GM10266 (cell line): Measurements from ENCODE around the gene ZYG11A.
"Not testable (repeated sequence)": the region's sequence is repeated elsewhere in the genome, so short reads cannot be mapped to it uniquely, and the experiment has no call there.

Source experiments
- DNase-seq: peaks from one replicate; pipeline ENCODE4 v3.0.0; 2012; ENCODE audit errors: extremely low spot score
- TF ChIP-seq, protein P1 (sequence below): IDR thresholded peaks from 2 replicates; pipeline ENCODE4 v1.5.1; 2012; ENCODE audit warnings: mild to moderate bottlenecking, low read depth; ENCODE audit not compliant: control insufficient read depth, insufficient read depth; ENCODE audit errors: missing control alignments

Gene ZYG11A

DNA sequence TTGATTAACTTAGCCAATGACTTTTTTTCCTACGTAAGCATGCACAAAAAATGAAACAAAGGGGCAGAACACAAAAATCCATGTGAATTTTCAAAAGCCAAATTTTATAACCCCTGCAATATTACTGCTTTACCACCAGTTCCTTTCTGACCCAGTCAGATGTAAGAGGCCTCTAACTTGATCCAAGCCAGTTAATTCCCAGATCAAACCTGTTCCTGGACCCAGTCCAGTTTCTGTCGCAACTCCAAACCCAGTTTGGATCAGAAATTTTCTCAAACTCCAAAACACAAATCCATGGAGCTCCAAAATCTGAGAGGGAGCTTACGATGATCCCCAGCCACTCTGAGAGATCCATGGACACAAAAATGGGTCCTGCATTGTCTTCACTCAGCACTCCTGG, 7.8 kb upstream of the ZYG11A start:
- TF ChIP-seq, protein P1, sequence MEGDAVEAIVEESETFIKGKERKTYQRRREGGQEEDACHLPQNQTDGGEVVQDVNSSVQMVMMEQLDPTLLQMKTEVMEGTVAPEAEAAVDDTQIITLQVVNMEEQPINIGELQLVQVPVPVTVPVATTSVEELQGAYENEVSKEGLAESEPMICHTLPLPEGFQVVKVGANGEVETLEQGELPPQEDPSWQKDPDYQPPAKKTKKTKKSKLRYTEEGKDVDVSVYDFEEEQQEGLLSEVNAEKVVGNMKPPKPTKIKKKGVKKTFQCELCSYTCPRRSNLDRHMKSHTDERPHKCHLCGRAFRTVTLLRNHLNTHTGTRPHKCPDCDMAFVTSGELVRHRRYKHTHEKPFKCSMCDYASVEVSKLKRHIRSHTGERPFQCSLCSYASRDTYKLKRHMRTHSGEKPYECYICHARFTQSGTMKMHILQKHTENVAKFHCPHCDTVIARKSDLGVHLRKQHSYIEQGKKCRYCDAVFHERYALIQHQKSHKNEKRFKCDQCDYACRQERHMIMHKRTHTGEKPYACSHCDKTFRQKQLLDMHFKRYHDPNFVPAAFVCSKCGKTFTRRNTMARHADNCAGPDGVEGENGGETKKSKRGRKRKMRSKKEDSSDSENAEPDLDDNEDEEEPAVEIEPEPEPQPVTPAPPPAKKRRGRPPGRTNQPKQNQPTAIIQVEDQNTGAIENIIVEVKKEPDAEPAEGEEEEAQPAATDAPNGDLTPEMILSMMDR: no peak
- DNase-seq: no peak

DNA sequence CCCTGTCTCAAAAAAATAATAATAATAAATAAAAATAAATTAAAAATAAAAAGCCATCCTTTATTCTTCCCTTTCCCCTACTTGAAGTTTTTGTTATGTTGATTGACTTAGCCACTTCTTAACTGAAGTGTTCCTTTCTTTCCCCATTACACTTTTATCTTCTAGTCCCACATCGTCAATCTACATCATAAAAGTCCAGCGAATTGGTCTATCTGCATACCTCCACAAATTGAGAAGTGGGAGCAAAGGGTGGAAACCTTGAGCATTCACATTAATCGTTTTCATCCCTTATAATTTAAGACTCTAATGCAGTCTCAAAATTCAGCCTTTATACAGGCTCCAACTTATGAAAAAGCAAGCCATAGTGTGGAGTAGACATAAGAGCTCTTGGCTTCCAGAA, 6.5 kb upstream of the ZYG11A start:
- DNase-seq: no peak
- TF ChIP-seq, protein P1: no peak

DNA sequence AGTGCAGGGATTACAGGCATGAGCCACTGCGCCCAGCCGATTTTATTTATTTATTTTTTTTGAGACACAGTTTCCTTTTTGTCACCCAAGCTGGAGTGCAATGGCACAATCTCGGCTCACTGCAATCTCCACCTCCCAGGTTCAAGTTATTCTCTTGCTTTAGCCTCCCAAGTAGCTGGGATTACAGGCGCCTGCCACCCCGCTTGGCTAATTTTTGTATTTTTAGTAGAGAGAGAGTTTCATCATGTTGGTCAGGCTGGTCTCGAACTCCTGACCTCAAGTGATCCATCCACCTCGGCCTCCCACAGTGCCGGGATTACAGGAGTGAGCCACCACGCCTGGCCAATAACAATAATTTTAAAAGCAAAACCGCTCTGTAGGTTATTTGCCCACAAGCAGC, 3.4 kb upstream of the ZYG11A start:
- DNase-seq: not testable (repeated sequence)

DNA sequence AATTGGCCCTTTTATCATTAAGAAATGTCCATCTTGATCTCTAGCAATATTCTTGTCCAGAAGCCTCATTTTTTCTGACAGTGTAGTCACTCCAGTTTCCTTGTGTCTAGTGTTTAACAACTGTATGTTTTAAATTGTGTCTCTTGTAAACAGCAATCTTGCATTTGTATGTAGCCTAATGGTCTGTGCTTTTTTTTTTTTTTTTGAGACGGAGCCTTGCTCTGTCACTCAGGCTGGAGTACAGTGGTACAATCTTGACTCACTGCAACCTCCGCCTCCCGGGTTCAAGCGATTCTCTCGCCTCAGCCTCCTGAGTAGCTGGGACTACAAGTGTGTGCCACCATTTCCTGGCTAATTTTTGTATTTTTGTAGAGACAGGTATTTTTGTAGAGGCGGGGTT, 2.6 kb downstream of the ZYG11A start:
- not testable (repeated sequence) for DNase-seq

DNA sequence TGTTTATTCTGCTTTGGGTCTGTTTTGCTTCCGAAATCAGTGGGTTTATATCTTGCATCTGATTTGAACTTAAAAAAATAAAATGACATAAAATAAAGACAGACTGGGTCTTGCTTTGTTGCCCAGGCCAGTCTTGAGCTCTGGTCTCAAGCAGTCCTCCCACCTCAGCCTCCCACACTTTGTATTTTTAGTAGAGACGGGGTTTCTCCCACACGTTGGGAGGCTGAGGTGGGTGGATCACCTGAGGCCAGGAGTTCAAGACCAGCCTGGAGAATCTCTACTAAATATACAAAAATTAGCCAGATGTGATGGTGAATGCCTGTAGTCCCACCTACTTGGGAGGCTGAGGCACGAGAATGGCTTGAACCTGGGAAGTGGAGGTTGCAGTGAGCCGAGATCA, 5.9 kb downstream of the ZYG11A start:
- no peak for DNase-seq
- TF ChIP-seq, protein P1: no peak

DNA sequence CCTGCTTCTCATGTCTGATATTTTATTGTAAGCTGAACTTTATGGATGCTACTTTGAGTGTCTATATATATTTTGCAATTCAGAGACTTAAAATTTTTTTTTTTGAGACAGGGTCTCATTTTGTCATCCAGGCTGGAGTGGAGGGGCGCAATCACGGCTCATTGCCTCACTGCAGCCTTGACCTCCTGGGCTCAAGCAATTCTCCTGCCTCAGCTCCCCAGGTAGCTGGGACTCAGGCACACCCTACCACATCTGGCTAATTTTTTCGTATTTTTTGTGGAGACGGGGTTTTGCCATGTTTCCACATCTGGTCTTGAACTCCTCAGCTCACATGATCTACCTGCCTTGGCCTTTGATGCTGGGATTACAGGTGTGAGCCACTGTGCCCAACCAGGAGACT, 8.4 kb downstream of the ZYG11A start:
- TF ChIP-seq, protein P1: no peak
- DNase-seq: no peak

DNA sequence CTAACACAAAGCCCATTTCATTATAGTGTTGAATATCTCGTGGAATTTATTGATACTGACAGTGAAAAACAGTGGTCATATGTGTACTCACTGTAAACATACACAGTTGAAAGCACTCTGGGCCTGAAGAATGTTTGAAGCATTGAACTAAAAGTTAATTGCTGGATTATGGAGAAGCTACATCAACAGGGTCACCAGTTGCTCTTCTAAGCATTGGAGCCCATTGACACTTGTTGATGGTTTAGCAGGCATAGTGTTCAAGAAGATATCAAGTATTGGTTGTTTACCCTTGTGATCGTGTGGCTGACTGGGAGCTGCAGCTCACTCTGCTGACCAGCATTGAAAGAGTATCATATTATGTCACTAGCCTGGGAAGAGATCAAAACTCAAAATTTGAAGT, 10.3 kb downstream of the ZYG11A start:
- TF ChIP-seq, protein P1: no peak
- DNase-seq: no peak

DNA sequence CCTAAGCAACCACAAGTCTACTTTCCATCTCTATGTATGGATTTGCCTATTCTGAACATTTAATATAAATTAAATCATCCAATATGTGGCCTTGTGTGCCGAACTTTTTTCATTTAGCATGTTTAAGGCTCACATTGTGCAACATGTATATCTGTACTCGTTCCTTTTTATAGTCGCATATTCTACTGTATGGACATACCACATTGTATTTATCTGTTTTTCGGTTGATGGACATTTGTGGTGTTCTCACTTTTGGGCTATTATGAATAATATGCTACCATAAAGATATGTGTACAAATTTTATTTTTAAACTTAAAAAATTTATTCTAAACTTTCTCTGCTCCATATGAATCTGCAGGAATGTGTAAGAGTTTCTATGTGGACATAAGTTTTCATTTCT, 13.0 kb downstream of the ZYG11A start:
- no peak for DNase-seq
- TF ChIP-seq, protein P1: no peak

DNA sequence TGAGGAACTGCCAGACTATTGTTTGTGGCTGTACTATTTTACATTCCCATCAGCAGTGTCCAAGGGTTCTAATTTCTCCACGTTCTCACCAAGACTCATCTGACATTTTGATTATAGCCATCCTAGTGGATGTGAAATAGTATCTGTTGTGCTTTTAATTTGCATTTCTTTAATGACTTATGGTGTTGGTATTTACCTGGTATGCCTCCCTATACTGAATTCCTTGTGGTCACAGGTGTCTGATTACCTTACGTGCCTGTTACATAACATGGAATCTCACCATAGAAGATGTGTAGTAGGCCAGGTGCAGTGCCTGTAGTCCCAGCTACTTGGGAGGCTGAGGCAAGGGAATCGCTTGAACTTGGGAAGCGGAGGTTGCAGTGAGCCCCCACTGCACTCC, 13.5 kb downstream of the ZYG11A start:
- no peak for DNase-seq
- TF ChIP-seq, protein P1: no peak
